Endodermal cell (in vitro differentiated cells): ENCODE data around the gene TADA3. TPM values are rescaled to one million over a fixed set of nuclear protein-coding genes. Genes with fewer than 3 reads are reported as not detected.

Experiments
- DNase-seq: peaks from one replicate; pipeline ENCODE4 v3.0.0-alpha.2; 2017
- H3K27ac ChIP-seq: 2 replicates; pipeline ENCODE4 v1.5.1; 2013; ENCODE audit warnings: mild to moderate bottlenecking, low read depth, low read length, moderate library complexity
- H3K27me3 ChIP-seq: 2 replicates; pipeline ENCODE4 v1.6.1; 2013; ENCODE audit warnings: mild to moderate bottlenecking, low read length, moderate library complexity; ENCODE audit not compliant: insufficient read depth, control insufficient read depth, poor library complexity, severe bottlenecking
- H3K36me3 ChIP-seq: 2 replicates; pipeline ENCODE4 v1.7.0; 2013; ENCODE audit warnings: mild to moderate bottlenecking, low read length, moderate library complexity; ENCODE audit not compliant: control insufficient read depth, insufficient read depth
- H3K4me1 ChIP-seq: one replicate; pipeline ENCODE4 v1.7.0; 2013; ENCODE audit warnings: low read length; ENCODE audit not compliant: control insufficient read depth, insufficient read depth
- H3K4me3 ChIP-seq: 2 replicates; pipeline ENCODE4 v1.5.1; 2013; ENCODE audit warnings: mild to moderate bottlenecking, low read length, moderate library complexity
- H3K9ac ChIP-seq: 2 replicates; pipeline ENCODE4 v1.6.1; 2013; ENCODE audit warnings: mild to moderate bottlenecking, low read length, moderate library complexity; ENCODE audit not compliant: poor library complexity, severe bottlenecking; ENCODE audit errors: extremely low read depth
- H3K9me3 ChIP-seq: 2 replicates; pipeline ENCODE4 v1.6.1; 2013; ENCODE audit warnings: mild to moderate bottlenecking, low read length, moderate library complexity; ENCODE audit not compliant: control insufficient read depth
- H3K27ac Mint-ChIP-seq: 2 replicates; pipeline ENCODE4 v1.8.0; 2020; ENCODE audit warnings: mixed read lengths
- H3K27me3 Mint-ChIP-seq: 2 replicates; pipeline ENCODE4 v1.8.0; 2021; ENCODE audit warnings: mild to moderate bottlenecking, mixed read lengths; ENCODE audit not compliant: insufficient read depth
- H3K36me3 Mint-ChIP-seq: 2 replicates; pipeline ENCODE4 v1.8.0; 2020; ENCODE audit warnings: low read depth, mixed read lengths
- H3K4me1 Mint-ChIP-seq: 2 replicates; pipeline ENCODE4 v1.8.0; 2020; ENCODE audit warnings: mixed read lengths
- H3K4me3 Mint-ChIP-seq: 2 replicates; pipeline ENCODE4 v1.8.0; 2020; ENCODE audit warnings: mild to moderate bottlenecking, moderate library complexity, mixed read lengths
- H3K9me3 Mint-ChIP-seq: 2 replicates; pipeline ENCODE4 v1.8.0; 2020; ENCODE audit warnings: mild to moderate bottlenecking, mixed read lengths
- CTCF ChIP-seq: fragments of 200-600 bp; sonication (generic); conservative IDR thresholded peaks from 2 replicates; pipeline ENCODE4 v1.5.0; 2021; ENCODE audit warnings: antibody characterized with exemption, mild to moderate bottlenecking
- WGBS, 2 experiments: methylation state at CpG; one replicate each; pipeline versions ENCODE4 v1.1.5 to v1.1.7; 2013; ENCODE audit warnings: missing lambda C conversion rate in 2 of 2, mixed read lengths in 1 of 2; ENCODE audit not compliant: insufficient coverage in 1 of 2, insufficient read length in 1 of 2; 5-methylcytosine and 5-hydroxymethylcytosine counted together
- total RNA-seq, 2 donors: library from RNA; stranded (reverse); fragmentation: NEBNext Ultra II Directional in 1 of 2; extraction: Animal tissue kit (Norgen Biotek cat#: 25700) in 1 of 2; gene quantifications; 2 replicates in 1 of 2; 3 replicates in 1 of 2; pipeline ENCODE4 v1.2.1, GENCODE V29; 2021

Gene TADA3
- total RNA-seq, 2 donors from 2014 or later: 52.4 to 62.0 TPM

DNA sequence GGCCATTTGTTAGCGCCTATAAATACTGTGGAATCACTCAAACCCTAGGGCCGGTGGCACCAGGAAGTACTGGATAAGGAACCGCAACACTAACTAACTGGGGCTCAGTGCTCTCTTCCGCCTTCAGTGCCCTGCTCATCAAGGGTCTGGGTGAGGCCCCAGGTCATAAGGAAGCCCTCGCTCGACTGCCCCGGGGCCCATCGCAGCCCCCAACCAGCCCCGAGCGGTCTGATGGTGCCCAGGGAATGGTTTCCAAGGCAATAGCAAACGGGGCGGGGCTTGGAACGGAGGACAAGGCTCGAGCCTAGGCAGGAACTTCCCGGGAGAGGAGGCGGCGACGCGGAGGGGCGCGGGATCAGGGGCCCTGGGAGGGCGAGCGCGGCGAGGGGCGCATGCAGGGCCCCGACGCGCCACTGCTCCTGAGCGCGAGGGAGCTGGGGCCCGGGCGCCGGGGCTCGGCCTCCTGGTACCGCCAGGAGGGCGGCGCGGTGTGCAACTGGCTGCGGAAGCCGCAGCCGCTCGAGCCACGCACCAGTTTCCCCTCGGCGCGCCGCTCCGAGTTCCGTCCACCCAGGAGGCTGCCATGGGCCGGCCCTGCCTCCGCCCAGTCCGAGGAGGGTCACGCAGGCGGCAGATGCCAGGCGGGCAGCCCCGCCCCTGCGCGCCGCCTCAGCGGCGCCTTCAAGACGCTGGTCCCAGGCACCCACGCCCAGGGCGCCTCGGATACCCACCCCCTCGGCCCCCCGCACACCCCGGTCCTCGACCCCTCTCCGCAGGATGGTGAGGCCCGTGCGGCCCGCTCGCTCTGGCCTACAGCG is 17.6 kb upstream of the TADA3 start, which contains the start of gene TTLL3:
Gene TTLL3, plus strand, starts transcription at position 648 of the 818 bp plus-strand sequence. CDS start 400 bp downstream, outside the sequence.
- H3K27me3 Mint-ChIP-seq: peaks cover 17% of the 10 kb centered on the region
- peaks cover 8% of the 10 kb centered on the region for H3K4me1 Mint-ChIP-seq
- H3K27me3 ChIP-seq: peaks cover 6% of the 10 kb centered on the region
- H3K9ac ChIP-seq: peak within 1 kb of the TSS; percentile 39
- H3K4me3 Mint-ChIP-seq: peak within 1 kb of the TSS; percentile 61
- no peaks in the 10 kb centered on the region for H3K9me3 ChIP-seq
- DNase-seq: peak; percentile 91
- H3K4me3 ChIP-seq: peak within 1 kb of the TSS; percentile 71
- H3K36me3 Mint-ChIP-seq: peaks cover 27% of the 10 kb centered on the region
- H3K27ac Mint-ChIP-seq: peak within 1 kb of the TSS; percentile 50
- WGBS, 2 experiments: 3 to 4% methylated on average over 35 to 76 of the region's 76 CpGs
- peaks cover 33% of the 10 kb centered on the region for H3K36me3 ChIP-seq
- H3K9me3 Mint-ChIP-seq: no peaks in the 10 kb centered on the region
- peaks cover 3% of the 10 kb centered on the region for H3K4me1 ChIP-seq
- peak within 1 kb of the TSS; percentile 71 for H3K27ac ChIP-seq
- TF ChIP-seq CTCF: no peak

- Histone ChIP-seq H3K9ac (peak overlapping the region; percentile 39), H3K4me3 (peak overlapping the region; percentile 71), H3K4me1 (peaks cover 3% of the 10 kb centered on the region), H3K27ac (peak overlapping the region; percentile 71), H3K9me3 (no peaks in the 10 kb centered on the region), H3K27me3 (peaks cover 6% of the 10 kb centered on the region), H3K36me3 (peaks cover 39% of the 10 kb centered on the region)
- Mint-ChIP-seq H3K4me3 (peak overlapping the region; percentile 61), H3K9me3 (no peaks in the 10 kb centered on the region), H3K36me3 (peaks cover 33% of the 10 kb centered on the region), H3K27ac (peak overlapping the region; percentile 50), H3K4me1 (peaks cover 8% of the 10 kb centered on the region), H3K27me3 (peaks cover 17% of the 10 kb centered on the region)
- peak; percentile 65 for DNase-seq
- 86 to 98% methylated on average over 4 of the region's 4 CpGs for WGBS, 2 experiments
- TF ChIP-seq CTCF: no peak
Measured at GRCh38 chr3:9809239-9809614, 17.0 kb upstream of the TADA3 start.

DNA sequence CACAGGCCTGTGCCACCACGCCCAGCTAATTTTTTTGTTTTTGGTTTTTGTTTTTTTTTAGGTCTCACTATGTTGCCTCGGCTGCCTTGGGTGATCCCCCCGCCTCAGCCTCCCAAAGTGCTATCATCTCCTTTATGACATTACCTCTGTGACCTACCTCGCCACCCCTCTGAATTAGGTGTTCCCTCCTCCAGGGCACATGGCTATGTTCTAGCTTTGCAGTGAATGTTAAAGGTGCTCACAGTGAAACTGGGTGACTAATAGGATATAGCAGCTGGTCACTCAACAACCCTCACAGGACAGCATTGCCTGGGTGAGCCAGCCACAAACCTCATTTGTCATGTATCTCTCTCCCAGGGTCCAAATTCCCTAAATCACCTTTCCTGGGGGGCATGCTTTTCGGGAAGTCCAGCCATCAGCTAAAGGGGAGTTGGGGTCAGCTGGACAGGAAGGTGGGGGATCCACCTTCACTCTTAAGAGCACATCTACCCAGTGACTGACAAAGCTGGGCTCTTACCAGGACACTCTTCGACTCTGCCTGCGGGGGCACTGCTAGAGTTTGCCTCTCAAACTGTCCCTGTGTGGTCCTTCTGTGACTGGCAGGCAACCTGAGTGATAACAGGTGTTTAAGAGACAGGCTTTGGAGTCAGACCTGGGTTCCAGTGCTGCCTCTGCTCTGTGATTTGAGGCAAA is 16.2 kb upstream of the TADA3 start:
- Histone ChIP-seq H3K27ac (no peak overlapping the region), H3K27me3 (peaks cover 6% of the 10 kb centered on the region), H3K9me3 (no peaks in the 10 kb centered on the region), H3K36me3 (peaks cover 47% of the 10 kb centered on the region), H3K9ac (no peak overlapping the region), H3K4me1 (peaks cover 3% of the 10 kb centered on the region), H3K4me3 (no peak overlapping the region)
- H3K36me3 Mint-ChIP-seq: peaks cover 40% of the 10 kb centered on the region
- H3K9me3 Mint-ChIP-seq: no peaks in the 10 kb centered on the region
- H3K4me1 Mint-ChIP-seq: peaks cover 8% of the 10 kb centered on the region
- WGBS, 2 experiments: 57 to 74% methylated on average over 4 to 7 of the region's 7 CpGs
- DNase-seq: peak; percentile 85
- peak; percentile 67 for TF ChIP-seq CTCF
- H3K4me3 Mint-ChIP-seq: no peak overlapping the region
- H3K27ac Mint-ChIP-seq: peak overlapping the region; percentile 50
- peaks cover 17% of the 10 kb centered on the region for H3K27me3 Mint-ChIP-seq
